Measurements from ENCODE around the gene AGBL4. TPM values are rescaled to one million over a fixed set of nuclear protein-coding genes. Genes with fewer than 3 reads are reported as not detected.

Gene AGBL4
- total RNA-seq, 1 donor from 2014 or later: under 0.01 TPM

DNA sequence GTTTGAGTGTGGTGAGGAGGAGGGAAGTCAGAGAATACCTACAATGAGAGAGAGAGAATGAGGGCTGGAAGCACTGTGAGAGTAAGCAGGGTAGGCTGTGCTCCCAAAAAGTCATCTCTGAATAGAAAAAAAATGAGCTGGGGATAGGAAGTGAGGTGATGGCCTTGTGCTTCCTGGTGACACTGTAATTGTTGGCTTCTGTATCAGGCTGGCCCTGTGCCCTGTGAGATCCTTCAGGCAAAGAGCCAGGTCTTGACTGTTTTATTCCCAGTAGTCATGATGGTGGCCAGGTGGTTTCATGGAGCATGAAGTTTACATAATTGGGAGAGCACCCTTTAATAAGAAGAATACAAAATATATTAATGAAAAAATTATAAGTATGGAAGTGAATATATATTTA lies 1531.4 kb downstream of the AGBL4 start:
- Histone ChIP-seq H3K36me3 (ENCODE audit: control insufficient read depth in 3 of 3, insufficient read depth in 3 of 3, low read length in 3 of 3) (no peaks in the 10 kb centered on the region), H3K9me3 (ENCODE audit: control insufficient read depth in 3 of 3, low read length in 3 of 3) (no peaks in the 10 kb centered on the region), H3K4me3 (ENCODE audit: low read length in 3 of 3) (no peak overlapping the region), H3K9ac (ENCODE audit: low read depth in 1 of 3, low read length in 3 of 3) (no peak overlapping the region), H3K27ac (ENCODE audit: low read depth, low read length) (no peak overlapping the region), H3K4me1 (ENCODE audit: control insufficient read depth in 3 of 3, insufficient read depth in 3 of 3, low read length in 3 of 3) (peaks cover 4 to 9% (median 8%) of the 10 kb centered on the region in 3 donors), H3K27me3 (ENCODE audit: control insufficient read depth in 3 of 3, insufficient read depth in 3 of 3, low read length in 3 of 3) (no peaks in the 10 kb centered on the region)

DNA sequence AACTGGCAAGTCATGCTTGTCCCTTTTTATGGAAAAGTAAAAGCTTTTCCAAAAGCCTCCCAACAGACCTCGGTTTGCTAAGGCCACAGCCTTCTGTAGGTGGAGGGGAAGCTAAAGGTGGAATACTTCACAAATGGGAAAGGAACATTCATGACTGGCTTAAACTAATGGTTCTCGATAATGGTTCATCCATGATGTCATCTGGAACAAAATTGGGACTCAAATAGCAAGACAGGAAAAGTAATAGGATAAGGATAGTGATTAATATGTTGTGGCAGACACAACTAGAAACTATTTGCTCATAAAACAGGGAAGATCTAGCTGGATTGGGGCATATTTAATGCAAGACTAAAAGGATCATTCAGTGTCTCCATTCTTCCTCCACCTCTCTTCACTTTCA lies 1535.0 kb downstream of the AGBL4 start:
- no peaks in the 10 kb centered on the region for H3K36me3 ChIP-seq (ENCODE audit: control insufficient read depth in 3 of 3, insufficient read depth in 3 of 3, low read length in 3 of 3)
- no peak overlapping the region for H3K4me3 ChIP-seq (ENCODE audit: low read length in 3 of 3)
- no peak overlapping the region for H3K9ac ChIP-seq (ENCODE audit: low read depth in 1 of 3, low read length in 3 of 3)
- H3K27ac ChIP-seq (ENCODE audit: low read depth, low read length): no peak overlapping the region
- H3K27me3 ChIP-seq (ENCODE audit: control insufficient read depth in 3 of 3, insufficient read depth in 3 of 3, low read length in 3 of 3): no peaks in the 10 kb centered on the region
- H3K9me3 ChIP-seq (ENCODE audit: control insufficient read depth in 3 of 3, low read length in 3 of 3): no peaks in the 10 kb centered on the region
- H3K4me1 ChIP-seq (ENCODE audit: control insufficient read depth in 3 of 3, insufficient read depth in 3 of 3, low read length in 3 of 3): no peaks in the 10 kb centered on the region

Small RNAs within 50 kb of the gene (small RNA-seq; reads per million reads assigned to genes)
- gene AL390023.1: not detected

Other genes starting within 250 kb of the AGBL4 start
- gene ELAVL4, start 85.0 kb upstream of the AGBL4 start, total RNA-seq: under 0.01 TPM

All from skeletal muscle tissue (tissue), 5 donors.